ENCODE data around the gene HSPA8.

HSPA8 gene

DNA sequence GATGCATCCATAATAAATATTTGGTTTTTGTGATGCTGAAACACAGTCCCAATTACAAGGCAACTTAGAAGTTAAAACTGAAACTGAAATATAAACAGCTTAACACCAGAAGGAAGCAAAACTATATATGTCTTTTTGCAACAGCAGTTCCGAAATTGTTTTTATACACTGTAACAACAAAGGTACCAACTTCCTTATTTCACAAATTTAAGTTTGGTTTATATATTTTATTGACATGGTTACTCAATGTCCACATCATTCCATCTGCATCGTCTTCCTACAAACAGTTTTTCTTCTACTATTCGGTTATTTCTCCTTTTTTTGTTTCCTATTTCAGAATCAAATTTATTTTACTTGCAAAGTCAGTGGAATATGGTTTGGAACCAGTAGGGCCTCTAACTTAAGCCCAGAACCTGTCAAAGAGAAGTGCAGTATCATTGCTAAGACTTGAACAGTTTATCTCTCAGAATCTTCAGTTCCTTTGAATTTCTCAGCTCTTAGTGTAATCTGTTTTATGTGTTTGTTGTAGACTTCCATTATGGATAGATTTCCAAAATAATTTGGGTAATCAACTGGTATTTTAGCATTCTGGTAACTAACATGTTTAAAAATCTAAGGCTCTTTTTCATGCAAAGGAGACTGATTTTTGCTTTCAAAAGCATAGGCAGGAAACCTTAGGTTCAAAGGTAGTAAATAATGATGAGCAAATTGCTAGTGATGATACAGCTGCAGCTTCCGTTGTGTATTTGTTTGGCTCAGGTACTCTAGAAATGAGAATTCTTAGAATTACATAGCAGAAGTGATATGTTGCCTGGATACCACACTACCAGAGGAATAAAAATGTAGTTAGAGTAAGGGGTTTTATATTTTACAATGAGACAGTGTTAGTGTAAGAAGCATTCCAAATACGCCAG, 8.2 kb upstream of the HSPA8 start:
- DNase-seq = no peak

DNA sequence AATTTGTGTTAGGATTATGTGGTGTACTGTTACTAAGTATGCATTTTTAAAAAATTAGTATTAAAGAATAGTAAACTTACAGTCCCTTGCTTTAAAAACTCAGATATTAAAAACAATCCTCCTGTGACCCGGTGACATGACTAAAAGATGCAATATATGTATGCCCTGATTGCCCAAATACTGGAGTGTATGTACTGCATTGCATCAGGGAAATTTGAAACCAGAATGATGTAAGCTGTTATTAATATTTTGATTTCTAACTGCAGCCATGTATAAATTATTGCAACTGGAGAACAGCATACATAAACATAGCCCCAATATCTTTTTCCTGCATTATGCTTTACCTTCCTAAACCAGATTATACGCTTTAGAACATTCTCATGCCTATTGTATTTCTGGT, 3.7 kb upstream of the HSPA8 start:
- no peak for DNase-seq

DNA sequence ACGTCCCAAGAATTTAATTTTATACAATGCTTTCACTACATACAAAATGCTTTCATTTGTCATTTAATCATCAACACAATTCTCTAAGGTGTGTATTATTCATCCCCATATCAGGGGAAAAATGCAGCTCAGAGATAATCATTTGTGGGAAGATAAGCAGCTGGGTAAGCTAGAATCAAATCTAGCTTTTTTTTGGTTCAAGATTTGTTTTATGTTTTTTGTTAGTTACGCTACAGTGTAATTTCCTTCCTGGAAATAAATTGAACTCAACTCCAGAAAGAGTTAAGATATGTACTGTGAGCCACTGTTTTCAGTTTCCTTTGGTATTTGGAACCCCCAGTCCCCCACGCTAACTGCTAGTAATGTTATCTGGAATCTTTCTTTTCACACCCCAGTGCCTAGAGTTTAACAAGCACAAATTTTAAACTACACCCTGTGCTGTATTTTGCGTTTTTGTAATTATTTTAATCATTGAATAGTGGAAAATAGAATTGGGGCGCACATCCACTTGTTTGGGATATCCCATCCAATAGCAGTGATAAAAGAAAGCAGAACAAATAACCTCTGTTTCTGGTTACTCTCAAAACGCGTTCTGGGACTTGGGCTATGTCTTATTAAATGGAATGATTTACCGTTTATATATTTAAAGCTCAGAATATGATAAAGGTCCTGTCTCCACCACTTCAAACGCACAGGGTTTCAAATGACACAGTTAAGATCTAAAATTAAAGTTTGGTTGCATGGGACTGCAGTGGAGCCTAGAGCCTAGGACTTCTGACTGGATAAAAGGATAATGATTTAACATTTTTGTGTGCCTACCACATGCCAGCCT, 2.1 kb upstream of the HSPA8 start:
- no peak for DNase-seq

DNA sequence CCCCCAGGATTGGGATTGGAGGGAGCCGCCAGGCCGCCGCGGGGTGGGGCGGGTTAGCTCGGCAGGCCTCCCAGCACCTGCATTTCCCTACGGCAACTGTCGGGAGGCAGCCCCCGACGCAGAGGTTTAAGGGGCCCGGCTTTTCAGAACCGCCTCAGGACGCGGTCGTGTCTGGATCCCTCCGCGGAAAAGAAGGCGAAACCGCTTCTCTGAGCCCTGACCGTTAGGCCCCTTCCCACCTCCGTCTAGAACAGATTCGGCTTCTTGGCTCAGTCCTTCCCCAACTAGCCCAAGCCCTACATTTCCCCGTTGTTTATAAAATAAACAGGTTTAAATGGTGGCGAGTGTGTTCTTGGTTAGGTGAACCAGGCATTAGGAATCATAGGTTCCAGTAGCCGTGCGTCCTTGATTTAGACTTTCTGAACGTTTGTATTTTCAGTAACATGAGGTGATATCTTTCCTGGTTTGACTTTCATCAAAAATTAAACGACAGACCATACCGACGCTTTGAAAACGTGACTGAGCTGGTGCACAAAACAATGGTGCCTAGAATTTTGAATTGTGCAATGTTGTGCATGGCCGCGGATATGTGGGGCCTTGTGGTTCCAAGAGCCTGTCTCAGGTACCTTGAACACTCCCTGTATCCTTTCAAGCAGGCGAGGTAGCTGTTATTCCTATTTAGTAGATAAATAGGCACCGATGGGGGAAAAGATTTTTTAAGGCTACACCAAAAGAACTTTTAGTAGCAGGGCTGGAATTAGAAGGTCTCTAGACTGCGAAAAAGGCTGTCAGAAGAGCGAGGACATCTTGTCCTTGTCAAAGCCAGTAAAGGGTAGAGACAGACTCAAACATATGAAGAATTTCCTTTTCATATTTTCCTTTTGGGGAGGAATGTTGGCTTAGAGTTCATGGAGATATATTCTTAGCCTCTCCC, 1.2 kb upstream of the HSPA8 start:
- no peak for DNase-seq

DNA sequence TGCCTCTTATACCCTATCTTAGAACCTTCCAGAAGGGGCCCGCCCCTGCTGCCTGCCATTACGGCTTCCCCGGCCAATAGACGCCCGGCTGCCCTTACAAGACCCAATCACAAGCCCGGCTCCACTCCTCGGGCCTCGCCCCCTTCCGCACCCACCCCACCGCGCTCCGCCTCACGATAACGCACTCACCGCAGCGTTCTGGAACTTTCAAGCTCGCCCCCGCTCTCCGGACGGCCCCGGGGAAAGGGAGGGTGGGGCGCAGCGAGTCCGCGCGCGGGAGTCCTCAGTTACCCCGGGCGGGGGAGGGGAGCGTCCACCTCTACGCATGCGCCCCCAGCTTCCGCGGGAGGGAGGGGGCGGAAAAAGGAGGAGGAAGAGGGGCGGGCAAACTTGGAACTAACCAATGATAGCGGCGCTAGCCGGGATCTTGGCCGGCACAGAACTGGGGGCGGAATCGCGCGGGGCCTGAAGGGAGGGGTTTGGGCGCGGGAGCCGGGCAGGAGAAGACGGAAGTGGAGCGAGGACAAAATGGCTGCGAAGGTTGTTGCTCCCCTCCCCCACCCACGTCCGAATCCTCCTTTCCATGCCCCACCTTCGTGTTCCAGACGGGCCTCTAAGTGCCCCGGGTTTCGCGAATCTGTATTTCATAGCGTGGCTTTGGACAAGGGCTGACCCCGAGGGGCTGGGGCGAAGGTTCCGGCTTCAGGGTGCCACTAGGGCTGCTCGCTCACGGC, 389 bp upstream of the HSPA8 start:
- DNase-seq = peak; percentile 100

DNA sequence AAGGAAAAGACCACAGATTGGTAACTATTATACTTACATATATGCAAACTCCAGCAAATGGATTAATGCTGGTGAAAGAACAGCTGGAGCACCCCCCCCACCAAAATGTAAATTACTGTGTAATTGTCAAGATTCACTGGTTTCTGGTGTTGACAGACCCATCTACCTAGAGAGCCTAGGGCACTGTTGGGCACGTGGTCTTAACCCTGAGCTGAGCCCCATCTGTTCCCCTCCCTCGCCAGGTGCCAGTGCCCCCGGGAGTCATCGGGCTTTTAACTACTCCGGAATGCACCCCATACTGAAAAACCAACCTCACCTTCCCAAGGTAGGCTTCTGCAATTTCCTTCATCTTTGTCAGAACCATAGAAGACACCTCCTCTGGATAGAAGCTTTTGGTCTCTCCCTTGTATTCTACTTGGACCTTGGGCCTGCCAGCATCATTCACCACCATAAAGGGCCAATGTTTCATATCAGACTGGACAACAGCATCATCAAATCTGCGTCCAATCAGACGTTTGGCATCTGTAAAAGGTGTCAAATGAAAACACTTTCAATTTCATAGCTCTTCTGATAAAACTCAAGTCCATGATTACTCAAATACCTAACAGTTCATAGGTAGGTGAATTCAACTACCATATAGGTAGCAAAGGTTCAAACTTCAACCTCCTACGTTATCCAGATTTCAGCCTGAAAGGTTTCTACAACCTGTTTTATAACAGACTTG, 1.5 kb downstream of the HSPA8 start:
- peak; percentile 68 for DNase-seq

DNA sequence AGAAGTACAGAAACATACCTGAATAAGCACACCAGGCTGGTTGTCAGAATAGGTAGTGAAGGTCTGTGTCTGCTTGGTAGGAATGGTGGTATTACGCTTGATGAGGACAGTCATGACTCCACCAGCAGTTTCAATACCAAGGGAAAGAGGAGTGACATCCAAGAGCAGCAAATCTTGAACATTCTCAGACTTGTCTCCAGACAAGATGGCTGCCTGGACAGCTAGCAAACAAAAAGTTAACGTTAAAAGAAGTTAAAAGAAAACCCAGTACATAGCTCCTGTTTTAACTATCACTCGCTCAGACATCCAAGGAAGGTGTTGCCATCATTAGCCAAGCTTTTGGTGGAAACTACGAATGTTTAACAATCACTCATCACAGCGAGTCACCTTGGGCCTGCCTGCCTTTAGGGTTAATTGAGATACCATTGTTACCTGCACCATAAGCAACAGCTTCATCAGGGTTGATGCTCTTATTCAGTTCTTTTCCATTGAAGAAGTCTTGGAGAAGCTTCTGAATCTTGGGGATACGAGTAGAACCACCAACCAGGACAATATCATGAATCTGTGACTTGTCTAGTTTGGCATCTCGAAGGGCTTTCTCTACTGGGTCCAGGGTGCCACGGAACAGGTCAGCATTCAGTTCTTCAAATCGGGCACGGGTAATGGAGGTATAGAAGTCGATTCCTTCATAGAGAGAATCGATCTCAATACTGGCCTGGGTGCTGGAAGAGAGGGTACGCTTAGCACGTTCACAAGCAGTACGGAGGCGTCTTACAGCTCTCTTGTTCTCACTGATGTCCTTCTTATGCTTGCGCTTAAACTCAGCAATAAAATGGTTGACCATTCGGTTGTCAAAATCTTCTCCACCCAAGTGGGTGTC, 2.7 kb downstream of the HSPA8 start:
- DNase-seq = peak; percentile 64

DNA sequence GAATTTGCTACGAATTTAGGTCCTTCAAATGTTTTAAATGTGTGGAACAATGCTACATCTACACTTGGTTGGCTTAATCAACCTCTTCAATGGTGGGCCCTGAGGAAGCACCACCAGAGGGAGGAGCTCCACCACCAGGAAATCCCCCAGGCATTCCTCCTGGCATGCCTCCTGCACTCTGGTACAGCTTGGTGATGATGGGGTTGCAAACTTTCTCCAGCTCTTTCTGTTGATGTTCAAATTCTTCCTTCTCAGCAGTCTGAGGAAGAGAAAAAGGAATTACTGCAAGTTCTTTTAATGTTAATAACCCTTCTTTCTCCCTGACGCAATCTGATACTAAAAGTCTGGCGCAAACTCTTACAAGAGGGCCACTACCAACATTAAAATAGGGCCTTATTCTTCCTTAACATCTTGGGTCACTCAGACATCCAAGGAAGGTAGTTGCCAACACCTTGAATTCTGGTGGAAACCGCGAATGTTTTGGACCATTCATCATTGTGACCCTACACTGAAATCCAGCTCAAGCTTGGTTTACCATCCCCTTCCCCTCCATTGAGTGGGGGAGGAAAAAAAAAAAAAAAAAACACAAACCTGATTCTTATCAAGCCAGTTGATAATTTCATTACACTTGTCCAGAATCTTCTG, 4.2 kb downstream of the HSPA8 start:
- DNase-seq = no peak

DNA sequence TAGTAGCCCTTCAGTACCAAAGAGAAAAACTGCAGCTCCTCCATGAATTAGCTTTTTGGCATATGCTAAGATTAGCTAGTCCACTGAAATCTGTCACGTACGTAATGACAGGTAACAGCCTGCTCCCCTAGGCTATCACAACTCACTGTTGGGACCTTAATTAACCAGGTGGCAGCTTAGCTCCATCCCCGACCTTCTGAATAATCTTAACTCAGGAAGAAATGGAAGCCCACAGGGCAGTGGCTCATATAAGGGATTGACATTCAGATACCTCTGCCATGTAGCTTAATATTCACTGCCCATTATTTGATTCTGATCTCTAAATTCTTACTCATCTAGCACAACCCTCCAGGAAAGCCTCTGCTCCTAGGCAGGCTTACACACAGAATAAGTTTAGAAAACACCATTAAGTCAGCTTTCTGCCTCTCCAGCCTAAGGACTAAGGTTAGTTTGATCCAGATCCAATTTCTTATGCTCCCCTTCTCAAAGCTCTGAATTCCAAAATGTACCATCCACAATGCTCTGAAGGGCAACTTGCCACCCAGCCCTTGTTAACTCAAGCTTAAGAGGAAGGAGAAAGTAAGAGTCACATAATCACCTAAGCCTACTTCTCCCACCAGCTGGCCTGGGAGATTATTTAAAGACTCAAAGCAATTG, 5.0 kb downstream of the HSPA8 start:
- DNase-seq = no peak

DNA sequence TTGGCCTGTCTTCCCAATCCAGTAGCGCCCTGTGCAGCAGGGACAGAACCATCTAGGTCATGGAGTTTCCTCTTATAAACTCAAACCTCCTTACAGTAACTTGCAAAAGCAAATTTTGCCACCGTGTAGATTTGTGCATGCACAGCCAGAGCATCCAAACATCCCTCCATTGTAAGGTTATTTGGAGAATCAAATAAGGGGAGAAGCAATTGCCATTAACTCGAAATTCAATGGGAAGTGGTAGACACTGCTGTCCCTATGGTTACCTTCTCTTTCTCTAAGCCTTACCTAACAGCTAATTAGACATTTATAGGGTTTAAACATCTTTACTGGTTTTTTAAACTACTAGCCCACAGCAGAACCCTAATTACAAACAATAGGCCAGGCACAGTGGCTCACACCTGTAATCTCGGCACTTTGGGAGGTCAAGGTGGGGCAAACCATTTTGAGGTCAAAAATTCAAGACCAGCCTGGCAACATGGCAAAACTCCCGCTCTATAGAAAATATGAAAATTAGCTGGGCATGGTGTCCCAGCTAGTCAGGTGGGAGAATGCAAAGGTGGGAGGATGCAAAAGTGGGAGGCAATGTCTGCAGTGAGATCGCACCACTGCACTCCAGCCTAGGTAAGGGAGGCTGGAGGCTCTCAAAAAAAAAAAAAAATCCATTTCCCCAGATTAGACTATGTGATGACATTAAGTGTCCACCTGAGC, 6.6 kb downstream of the HSPA8 start:
- peak; percentile 68 for DNase-seq

DNA sequence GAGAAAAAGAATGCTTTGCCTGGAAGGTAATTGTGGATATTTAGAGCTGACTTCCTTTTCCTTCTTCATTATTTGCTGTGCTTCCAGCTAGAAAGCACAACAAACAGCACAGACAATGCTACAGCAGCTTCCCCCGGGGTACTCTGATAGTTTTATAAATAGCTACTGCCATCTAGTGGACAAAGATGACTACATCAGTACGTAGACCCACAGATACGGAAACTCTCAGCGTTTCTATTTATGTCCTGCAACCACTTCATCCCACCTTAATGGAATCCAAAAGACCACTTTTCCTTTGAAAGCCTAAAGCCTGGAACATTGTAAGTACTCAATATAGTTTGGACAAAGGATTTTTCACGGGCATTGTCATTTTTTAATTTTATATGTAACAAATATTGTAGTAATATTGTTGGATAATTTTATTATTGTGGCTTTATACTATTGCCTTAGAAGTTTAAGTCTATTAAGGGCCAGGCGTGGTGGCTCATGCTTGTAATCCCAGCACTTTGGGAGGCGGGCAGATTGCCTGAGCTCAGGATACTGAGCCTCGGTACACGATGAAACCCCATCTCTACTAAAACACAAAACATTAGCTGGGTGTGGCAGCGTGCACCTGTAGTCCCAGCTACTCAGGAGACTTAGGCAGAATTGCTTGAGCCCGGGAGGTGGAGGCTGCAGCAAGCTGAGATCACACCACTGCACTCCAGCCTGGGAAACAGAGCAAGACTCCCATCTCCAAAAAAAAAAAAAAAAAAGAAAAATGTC, 7.5 kb downstream of the HSPA8 start:
- DNase-seq = peak; percentile 75

DNA sequence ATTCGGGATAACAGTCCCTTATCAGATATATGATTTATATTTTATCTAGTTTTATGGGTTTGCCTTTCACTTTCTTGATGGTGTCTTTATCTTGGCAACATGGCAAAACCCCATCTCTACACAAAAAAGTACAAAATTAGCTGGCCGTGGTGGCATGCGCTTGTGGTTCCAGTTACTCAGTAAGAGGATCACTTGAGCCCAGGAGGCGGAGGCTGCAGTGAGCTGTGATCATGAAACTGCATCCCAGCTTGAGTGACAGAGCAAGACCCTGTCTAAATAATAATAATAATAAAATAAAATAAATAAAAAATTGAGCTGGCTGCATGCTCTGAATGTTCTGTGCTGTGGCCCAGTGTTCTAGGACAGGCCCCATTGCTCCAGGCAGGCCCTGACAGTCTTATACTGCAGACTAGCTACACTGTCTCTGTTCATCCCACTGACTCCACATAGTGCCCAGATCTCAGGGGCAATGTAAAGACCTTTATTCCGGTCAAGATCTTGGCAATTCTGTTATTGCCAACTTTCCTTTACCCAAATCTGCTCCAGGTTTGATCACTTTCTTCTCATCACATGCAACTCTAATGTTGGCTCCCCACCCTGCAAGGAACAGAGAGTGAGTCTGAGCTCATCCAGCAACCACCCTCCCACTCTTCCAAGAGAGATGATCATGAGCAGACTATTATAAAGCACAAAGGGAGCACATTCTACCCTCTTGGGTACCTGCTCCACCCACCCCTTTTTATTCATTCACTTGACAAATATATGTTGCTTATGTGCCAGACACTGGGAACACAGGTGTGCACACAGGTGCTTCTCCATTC, 8.8 kb downstream of the HSPA8 start:
- DNase-seq = no peak

DNA sequence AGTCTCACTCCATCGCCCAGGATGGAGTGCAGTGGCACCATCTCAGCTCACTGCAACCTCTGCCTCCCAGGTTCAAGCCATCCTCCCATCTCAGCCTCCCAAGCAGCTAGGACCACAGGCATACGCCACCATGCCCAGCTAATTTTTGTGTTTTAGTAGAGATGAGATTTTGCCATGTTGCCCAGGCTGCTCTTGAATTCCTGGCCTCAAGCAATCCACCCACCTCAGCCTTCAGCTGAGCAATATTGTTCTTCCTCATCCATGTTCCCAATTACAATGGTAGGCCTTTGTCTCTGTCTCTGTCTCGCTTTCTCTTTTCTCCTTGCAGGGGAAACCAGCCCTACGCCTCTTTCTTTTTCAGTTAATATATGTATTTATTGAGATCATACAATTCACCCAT, 10.3 kb downstream of the HSPA8 start:
- no peak for DNase-seq

DNA sequence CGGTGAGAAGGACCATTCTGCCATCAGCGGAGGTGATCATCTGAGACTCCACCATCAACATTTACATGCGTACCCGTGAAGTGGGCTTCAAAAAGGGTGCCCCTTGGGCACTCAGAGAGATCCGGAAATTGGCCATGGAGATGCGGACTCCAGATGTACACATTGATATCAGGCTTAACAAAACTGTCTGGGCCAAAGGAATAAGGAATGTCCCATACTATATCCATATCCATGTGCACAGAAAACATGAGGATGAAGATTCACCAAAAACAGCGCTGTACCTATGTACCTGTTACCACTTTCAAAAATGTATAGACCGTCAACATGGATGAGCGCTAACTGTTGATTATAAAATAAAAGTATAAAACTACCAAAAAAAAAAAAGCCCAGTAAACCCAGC, 10.8 kb downstream of the HSPA8 start:
- DNase-seq = no peak

DNA sequence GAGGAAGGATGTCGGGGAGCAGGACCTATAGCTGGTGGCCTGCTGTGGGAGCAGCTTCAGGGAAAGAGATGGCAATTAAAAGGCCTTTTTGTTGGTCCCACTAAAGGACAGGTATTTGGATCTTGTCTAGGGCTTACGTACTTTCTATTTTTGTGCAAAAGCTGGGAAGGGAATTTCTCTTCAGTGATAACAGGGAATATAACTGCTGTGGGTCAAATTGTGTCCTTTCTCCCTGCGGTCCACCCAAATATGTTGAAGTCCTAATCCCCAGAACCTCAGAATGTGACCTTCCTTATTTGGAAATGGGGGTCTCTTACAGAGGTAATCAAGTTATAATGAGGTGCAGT, 14.0 kb downstream of the HSPA8 start:
- no peak for DNase-seq

DNA sequence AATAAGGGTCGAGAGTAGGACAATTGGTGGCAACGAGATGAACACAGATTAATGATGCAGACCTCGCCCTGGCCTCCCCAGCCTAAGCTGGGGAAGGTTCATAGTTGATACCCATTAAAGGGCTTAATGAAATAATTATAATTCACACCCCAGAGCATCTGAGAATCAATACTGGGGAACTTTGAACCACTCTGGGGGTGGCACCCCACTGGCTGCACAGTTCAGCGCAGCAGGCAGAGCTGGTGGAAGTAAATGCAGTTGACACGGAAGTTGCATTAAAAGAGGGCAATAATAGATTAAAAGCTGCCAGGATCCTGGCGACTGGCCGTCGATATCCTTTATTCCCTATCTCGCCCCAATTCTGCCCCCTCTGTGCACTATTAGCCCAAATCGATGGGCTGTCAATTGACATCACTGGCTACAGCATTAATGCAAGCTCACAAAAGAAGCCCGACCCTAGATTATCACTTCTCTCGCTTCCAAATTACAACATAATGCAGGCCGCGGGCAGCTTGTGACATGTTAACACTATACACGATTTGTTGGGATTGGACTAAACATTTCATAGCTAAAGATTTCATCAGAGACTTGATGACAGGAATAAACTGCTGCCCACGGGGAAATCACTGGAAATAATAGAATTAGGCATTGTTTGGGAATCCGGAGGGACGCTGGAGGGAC, 14.5 kb downstream of the HSPA8 start:
- DNase-seq = no peak

Measured in activated CD8-positive, alpha-beta memory T cell treated with anti-CD3 and anti-CD28 coated beads for 24 hours (primary cell).